ENCODE measurements around the gene HSH2D.

Gene HSH2D

GRCh38 chr19:16139752-16140151, 3.7 kb upstream of the HSH2D start:
- H3K56ac ChIP-seq (ENCODE audit: low read length) = no peak overlapping the region
- no peak overlapping the region for H2BK120ac ChIP-seq (ENCODE audit: low read depth, low read length)
- no peak overlapping the region for H2AK5ac ChIP-seq (ENCODE audit: low read length)
- WGBS (ENCODE audit: extremely low coverage, insufficient coverage, low lambda C conversion rate) = no CpG with 5 or more reads among the region's 13 CpGs
- H2BK5ac ChIP-seq (ENCODE audit: low read length) = no peak overlapping the region
- no peak overlapping the region for H3K4me3 ChIP-seq (ENCODE audit: low read length)
- H3K4me2 ChIP-seq (ENCODE audit: low read length) = no peak overlapping the region
- no peak for DNase-seq
- H3K27me3 ChIP-seq (ENCODE audit: insufficient read depth, low read length, poor library complexity) = no peaks in the 10 kb centered on the region
- H2BK15ac ChIP-seq (replicated peaks; ENCODE audit: low read depth) = no peak overlapping the region
- no peak overlapping the region for H3K27ac ChIP-seq (ENCODE audit: low read depth, low read length)
- no peak overlapping the region for H3K18ac ChIP-seq (ENCODE audit: low read length)
- H3K23ac ChIP-seq (ENCODE audit: low read length) = no peak overlapping the region
- H4K5ac ChIP-seq (ENCODE audit: low read length) = no peak overlapping the region
- H3K79me1 ChIP-seq (ENCODE audit: low read length) = no peaks in the 10 kb centered on the region
- no peak overlapping the region for H4K8ac ChIP-seq (ENCODE audit: low read depth, low read length)
- no peaks in the 10 kb centered on the region for H3K79me2 ChIP-seq (ENCODE audit: control insufficient read depth, insufficient read depth, low read length)
- no peak overlapping the region for H3K4ac ChIP-seq (ENCODE audit: low read depth, low read length)
- H3K9ac ChIP-seq (ENCODE audit: low read length) = no peak overlapping the region
- no peaks in the 10 kb centered on the region for H3K4me1 ChIP-seq (ENCODE audit: control insufficient read depth, low read depth, low read length)
- no peaks in the 10 kb centered on the region for H3K36me3 ChIP-seq (ENCODE audit: control insufficient read depth, insufficient read depth, low read length)

DNA sequence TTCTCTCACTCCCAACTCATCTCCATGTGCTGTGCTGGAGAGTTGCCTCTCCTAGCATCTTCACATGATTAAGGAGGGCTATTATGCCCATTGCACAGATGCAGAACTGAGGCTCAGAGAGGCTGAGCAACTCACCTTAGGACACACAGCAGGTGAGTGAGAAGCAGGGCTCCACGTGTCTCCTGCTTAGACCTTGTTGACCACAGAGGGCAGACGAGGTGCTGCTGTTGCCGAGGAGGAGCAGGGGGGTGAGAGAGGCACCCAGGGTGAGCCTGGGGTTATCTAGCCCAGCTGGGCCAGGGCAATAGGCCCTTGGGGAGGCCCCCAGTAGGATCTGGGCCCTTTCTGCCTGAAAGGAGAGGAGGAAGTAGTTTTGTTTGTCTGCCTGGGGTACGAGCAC, 2.4 kb upstream of the HSH2D start:
- no peak overlapping the region for H4K8ac ChIP-seq (ENCODE audit: low read depth, low read length)
- no peak overlapping the region for H2AK5ac ChIP-seq (ENCODE audit: low read length)
- H3K18ac ChIP-seq (ENCODE audit: low read length) = no peak overlapping the region
- H3K79me1 ChIP-seq (ENCODE audit: low read length) = no peaks in the 10 kb centered on the region
- no peak overlapping the region for H2BK120ac ChIP-seq (ENCODE audit: low read depth, low read length)
- H2BK15ac ChIP-seq (replicated peaks; ENCODE audit: low read depth) = no peak overlapping the region
- H2BK5ac ChIP-seq (ENCODE audit: low read length) = no peak overlapping the region
- DNase-seq = no peak
- no peak overlapping the region for H3K9ac ChIP-seq (ENCODE audit: low read length)
- no peak overlapping the region for H3K27ac ChIP-seq (ENCODE audit: low read depth, low read length)
- H3K56ac ChIP-seq (ENCODE audit: low read length) = no peak overlapping the region
- no peaks in the 10 kb centered on the region for H3K4me1 ChIP-seq (ENCODE audit: control insufficient read depth, low read depth, low read length)
- H3K36me3 ChIP-seq (ENCODE audit: control insufficient read depth, insufficient read depth, low read length) = no peaks in the 10 kb centered on the region
- H3K79me2 ChIP-seq (ENCODE audit: control insufficient read depth, insufficient read depth, low read length) = no peaks in the 10 kb centered on the region
- H4K5ac ChIP-seq (ENCODE audit: low read length) = no peak overlapping the region
- no peak overlapping the region for H3K4me3 ChIP-seq (ENCODE audit: low read length)
- no peak overlapping the region for H3K23ac ChIP-seq (ENCODE audit: low read length)
- H3K4ac ChIP-seq (ENCODE audit: low read depth, low read length) = no peak overlapping the region
- H3K4me2 ChIP-seq (ENCODE audit: low read length) = no peak overlapping the region
- WGBS (ENCODE audit: extremely low coverage, insufficient coverage, low lambda C conversion rate) = no CpG with 5 or more reads among the region's 4 CpGs
- H3K27me3 ChIP-seq (ENCODE audit: insufficient read depth, low read length, poor library complexity) = no peaks in the 10 kb centered on the region

DNA sequence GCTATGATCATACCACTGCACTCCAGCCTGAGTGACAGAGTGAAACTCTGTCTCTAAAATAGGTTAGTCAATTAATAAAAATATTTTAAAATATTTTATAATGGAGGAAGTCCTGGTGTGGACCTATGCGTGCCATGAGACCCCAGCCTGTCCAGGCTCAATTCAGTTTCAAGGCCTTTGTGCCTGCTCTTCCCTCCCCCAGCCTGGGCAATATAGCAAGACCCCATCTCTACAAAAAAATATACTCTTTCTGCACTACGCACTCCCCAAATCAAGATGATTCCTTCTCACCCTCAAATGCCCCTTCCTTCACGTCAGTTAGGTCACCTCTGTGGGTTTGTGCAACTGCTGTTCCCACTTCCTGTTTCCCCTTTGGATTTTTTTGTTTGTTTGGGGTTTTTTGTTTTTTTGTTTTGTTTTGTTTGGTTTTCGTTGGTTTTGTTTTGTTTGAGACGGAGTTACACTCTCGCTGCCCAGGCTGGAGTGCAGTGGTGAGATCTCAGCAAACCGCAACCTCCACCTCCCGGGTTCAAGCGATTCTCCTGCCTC, 1.4 kb upstream of the HSH2D start:
- Histone ChIP-seq H3K27me3 (ENCODE audit: insufficient read depth, low read length, poor library complexity) (no peaks in the 10 kb centered on the region), H3K27ac (ENCODE audit: low read depth, low read length) (no peak overlapping the region), H3K79me2 (ENCODE audit: control insufficient read depth, insufficient read depth, low read length) (no peaks in the 10 kb centered on the region), H2BK15ac (replicated peaks; ENCODE audit: low read depth) (no peak overlapping the region), H3K56ac (ENCODE audit: low read length) (no peak overlapping the region), H2BK120ac (ENCODE audit: low read depth, low read length) (no peak overlapping the region), H3K23ac (ENCODE audit: low read length) (no peak overlapping the region), H3K4me3 (ENCODE audit: low read length) (no peak overlapping the region), H3K79me1 (ENCODE audit: low read length) (no peaks in the 10 kb centered on the region), H3K4me2 (ENCODE audit: low read length) (no peak overlapping the region), H4K5ac (ENCODE audit: low read length) (no peak overlapping the region), H2BK5ac (ENCODE audit: low read length) (no peak overlapping the region), H4K8ac (ENCODE audit: low read depth, low read length) (no peak overlapping the region), H3K4ac (ENCODE audit: low read depth, low read length) (no peak overlapping the region), H3K36me3 (ENCODE audit: control insufficient read depth, insufficient read depth, low read length) (no peaks in the 10 kb centered on the region), H3K18ac (ENCODE audit: low read length) (no peak overlapping the region), H3K9ac (ENCODE audit: low read length) (no peak overlapping the region), H3K4me1 (ENCODE audit: control insufficient read depth, low read depth, low read length) (no peaks in the 10 kb centered on the region), H2AK5ac (ENCODE audit: low read length) (no peak overlapping the region)
- DNase-seq = no peak
- WGBS (ENCODE audit: extremely low coverage, insufficient coverage, low lambda C conversion rate) = no CpG with 5 or more reads among the region's 9 CpGs

DNA sequence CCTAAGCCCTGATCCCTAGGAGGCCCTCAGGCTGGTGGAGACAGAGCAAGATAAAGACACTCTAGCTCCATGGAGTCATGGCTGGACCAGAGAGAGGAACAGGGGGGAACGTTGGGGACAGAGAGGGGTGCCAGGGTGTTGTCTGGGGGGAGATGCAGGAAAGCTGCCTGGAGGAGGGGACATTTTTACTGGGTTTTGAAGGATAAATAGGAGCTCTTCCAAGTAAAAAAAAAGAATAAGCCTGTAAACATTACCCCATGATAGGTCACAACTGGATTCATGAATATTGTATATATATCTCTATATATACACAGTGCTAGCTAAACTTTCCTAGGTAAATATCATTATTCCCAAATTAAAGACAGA, 714 bp downstream of the HSH2D start:
- no peak overlapping the region for H3K9ac ChIP-seq (ENCODE audit: low read length)
- H3K4ac ChIP-seq (ENCODE audit: low read depth, low read length) = no peak overlapping the region
- no peak for DNase-seq
- H3K4me2 ChIP-seq (ENCODE audit: low read length) = no peak overlapping the region
- no peak overlapping the region for H2BK15ac ChIP-seq (replicated peaks; ENCODE audit: low read depth)
- no peaks in the 10 kb centered on the region for H3K36me3 ChIP-seq (ENCODE audit: control insufficient read depth, insufficient read depth, low read length)
- no peak overlapping the region for H4K5ac ChIP-seq (ENCODE audit: low read length)
- no peak overlapping the region for H2BK5ac ChIP-seq (ENCODE audit: low read length)
- H4K8ac ChIP-seq (ENCODE audit: low read depth, low read length) = no peak overlapping the region
- H3K4me1 ChIP-seq (ENCODE audit: control insufficient read depth, low read depth, low read length) = no peaks in the 10 kb centered on the region
- no peak overlapping the region for H3K4me3 ChIP-seq (ENCODE audit: low read length)
- no peak overlapping the region for H2AK5ac ChIP-seq (ENCODE audit: low read length)
- no peaks in the 10 kb centered on the region for H3K79me2 ChIP-seq (ENCODE audit: control insufficient read depth, insufficient read depth, low read length)
- H3K23ac ChIP-seq (ENCODE audit: low read length) = no peak overlapping the region
- H3K79me1 ChIP-seq (ENCODE audit: low read length) = no peaks in the 10 kb centered on the region
- no peak overlapping the region for H3K56ac ChIP-seq (ENCODE audit: low read length)
- H2BK120ac ChIP-seq (ENCODE audit: low read depth, low read length) = no peak overlapping the region
- no peak overlapping the region for H3K27ac ChIP-seq (ENCODE audit: low read depth, low read length)
- H3K18ac ChIP-seq (ENCODE audit: low read length) = no peak overlapping the region
- no peaks in the 10 kb centered on the region for H3K27me3 ChIP-seq (ENCODE audit: insufficient read depth, low read length, poor library complexity)
- no CpG with 5 or more reads among the region's 1 CpG for WGBS (ENCODE audit: extremely low coverage, insufficient coverage, low lambda C conversion rate)

- Histone ChIP-seq H2BK5ac (ENCODE audit: low read length) (no peak overlapping the region), H3K36me3 (ENCODE audit: control insufficient read depth, insufficient read depth, low read length) (no peaks in the 10 kb centered on the region), H3K18ac (ENCODE audit: low read length) (no peak overlapping the region), H3K79me2 (ENCODE audit: control insufficient read depth, insufficient read depth, low read length) (no peaks in the 10 kb centered on the region), H2AK5ac (ENCODE audit: low read length) (no peak overlapping the region), H3K56ac (ENCODE audit: low read length) (no peak overlapping the region), H3K79me1 (ENCODE audit: low read length) (no peaks in the 10 kb centered on the region), H3K27ac (ENCODE audit: low read depth, low read length) (no peak overlapping the region), H3K4me2 (ENCODE audit: low read length) (no peak overlapping the region), H2BK15ac (replicated peaks; ENCODE audit: low read depth) (no peak overlapping the region), H3K4me1 (ENCODE audit: control insufficient read depth, low read depth, low read length) (no peaks in the 10 kb centered on the region), H3K27me3 (ENCODE audit: insufficient read depth, low read length, poor library complexity) (no peaks in the 10 kb centered on the region), H3K23ac (ENCODE audit: low read length) (no peak overlapping the region), H3K4ac (ENCODE audit: low read depth, low read length) (no peak overlapping the region), H3K9ac (ENCODE audit: low read length) (no peak overlapping the region), H4K5ac (ENCODE audit: low read length) (no peak overlapping the region), H2BK120ac (ENCODE audit: low read depth, low read length) (no peak overlapping the region), H4K8ac (ENCODE audit: low read depth, low read length) (no peak overlapping the region), H3K4me3 (ENCODE audit: low read length) (no peak overlapping the region)
- no CpG with 5 or more reads among the region's 5 CpGs for WGBS (ENCODE audit: extremely low coverage, insufficient coverage, low lambda C conversion rate)
- DNase-seq = no peak
Observed at GRCh38 chr19:16146112-16146511, 2.6 kb downstream of the HSH2D start.

DNA sequence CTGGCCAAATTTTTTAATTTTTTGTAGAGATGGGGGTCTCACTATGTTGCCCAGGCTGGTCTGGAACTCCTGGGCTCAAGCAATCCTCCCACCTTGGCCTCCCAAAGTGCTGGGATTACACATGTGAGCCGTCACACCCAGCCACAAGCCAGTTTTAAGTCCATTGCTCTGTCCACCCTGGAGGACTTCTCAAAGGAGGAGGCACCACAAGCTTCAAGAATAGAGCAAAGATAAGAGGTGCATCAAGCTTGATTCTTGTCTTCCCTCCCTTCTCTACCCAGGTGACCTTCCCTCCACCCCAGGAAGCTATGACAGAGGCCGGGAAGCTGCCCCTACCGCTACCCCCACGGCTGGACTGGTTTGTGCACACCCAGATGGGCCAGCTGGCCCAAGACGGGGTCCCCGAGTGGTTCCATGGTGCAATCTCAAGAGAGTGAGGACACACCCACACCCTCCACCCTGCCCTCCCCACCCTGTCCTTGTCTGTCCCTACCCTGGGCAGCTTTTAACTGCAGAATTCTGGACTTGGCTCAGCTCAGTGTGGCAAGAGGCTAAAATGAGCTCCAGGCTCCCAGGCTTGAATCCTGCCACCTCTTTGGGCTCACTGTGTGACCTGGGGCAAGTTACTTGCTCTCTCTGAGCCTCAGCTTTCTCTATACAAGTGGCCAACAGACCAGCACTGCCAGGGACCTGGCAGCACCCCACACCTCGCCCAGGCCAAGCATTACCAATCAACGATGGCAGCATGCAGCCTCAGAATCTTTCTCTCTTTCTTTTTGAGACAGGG, 5.2 kb downstream of the HSH2D start:
- Histone ChIP-seq H3K9ac (ENCODE audit: low read length) (no peak overlapping the region), H3K27me3 (ENCODE audit: insufficient read depth, low read length, poor library complexity) (no peaks in the 10 kb centered on the region), H2BK5ac (ENCODE audit: low read length) (no peak overlapping the region), H3K4ac (ENCODE audit: low read depth, low read length) (no peak overlapping the region), H3K56ac (ENCODE audit: low read length) (no peak overlapping the region), H3K79me2 (ENCODE audit: control insufficient read depth, insufficient read depth, low read length) (no peaks in the 10 kb centered on the region), H3K4me2 (ENCODE audit: low read length) (no peak overlapping the region), H3K4me1 (ENCODE audit: control insufficient read depth, low read depth, low read length) (no peaks in the 10 kb centered on the region), H3K18ac (ENCODE audit: low read length) (no peak overlapping the region), H2BK120ac (ENCODE audit: low read depth, low read length) (no peak overlapping the region), H2BK15ac (replicated peaks; ENCODE audit: low read depth) (no peak overlapping the region), H2AK5ac (ENCODE audit: low read length) (no peak overlapping the region), H3K36me3 (ENCODE audit: control insufficient read depth, insufficient read depth, low read length) (no peaks in the 10 kb centered on the region), H3K79me1 (ENCODE audit: low read length) (no peaks in the 10 kb centered on the region), H4K5ac (ENCODE audit: low read length) (no peak overlapping the region), H3K27ac (ENCODE audit: low read depth, low read length) (no peak overlapping the region), H3K23ac (ENCODE audit: low read length) (no peak overlapping the region), H3K4me3 (ENCODE audit: low read length) (no peak overlapping the region), H4K8ac (ENCODE audit: low read depth, low read length) (no peak overlapping the region)
- WGBS (ENCODE audit: extremely low coverage, insufficient coverage, low lambda C conversion rate) = no CpG with 5 or more reads among the region's 8 CpGs
- DNase-seq = no peak

Data from mesendoderm (in vitro differentiated cells).